ENCODE data around the gene CCDC74A.

DNA sequence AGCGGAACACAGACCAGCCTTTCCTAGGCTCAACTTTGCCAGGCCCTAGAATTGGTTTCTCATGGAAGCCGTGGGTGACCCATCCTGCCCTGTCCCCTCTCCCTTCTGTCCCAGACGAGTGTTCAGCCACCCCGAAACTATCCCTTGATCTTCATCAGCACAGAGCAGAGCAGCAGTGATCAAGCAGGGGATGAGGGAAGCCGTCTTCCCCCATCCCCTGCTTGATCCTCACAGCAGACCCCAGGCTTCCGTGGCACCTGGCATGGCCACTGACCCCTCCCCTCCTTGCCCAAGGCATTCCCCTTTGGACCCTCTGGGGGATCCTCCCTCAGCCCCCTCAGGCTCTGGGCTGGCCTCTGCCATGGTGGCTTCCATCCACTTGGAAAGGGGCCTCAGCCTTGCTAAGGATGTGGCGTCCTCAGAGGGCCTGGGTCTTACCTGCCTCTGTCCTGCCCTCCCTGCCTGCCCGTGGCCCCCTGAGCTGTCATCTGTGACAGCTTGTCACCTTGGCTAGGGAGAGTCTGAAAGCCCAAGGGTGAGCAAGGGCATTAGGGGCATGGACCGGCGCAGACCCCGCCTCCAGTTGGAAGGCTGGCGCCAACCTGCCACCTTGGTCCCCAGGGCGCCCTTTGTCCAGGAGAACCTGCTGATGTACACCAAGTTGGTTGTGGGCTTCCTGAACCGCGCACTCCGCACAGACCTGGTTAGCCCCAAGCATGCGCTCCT, 10.4 kb upstream of the CCDC74A start:
- TF ChIP-seq CTCF (IDR thresholded peaks at IDR 0.05; ENCODE audit: low read depth, low read length, poor library complexity, severe bottlenecking) (no peak), EZH2phosphoT487 (IDR thresholded peaks at IDR 0.05; ENCODE audit: borderline replicate concordance, low read length) (no peak)

All from DOHH2 (cell line).